B cell (primary cell): Measurements from ENCODE around the gene SPPL3. TPM values are rescaled to one million over a fixed set of nuclear protein-coding genes. Genes with fewer than 3 reads are reported as not detected.

Source experiments
- ATAC-seq: fragments of 200-7000 bp; cut with Tn5 transposase; one replicate; pipeline ENCODE4 v1.10.0; 2021; ENCODE audit warnings: low read depth, mild to moderate bottlenecking, moderate number of reproducible peaks, moderate library complexity
- CTCF ChIA-PET: fragments of 350-600 bp; sonication (Branson Sonifier 250); formaldehyde crosslinking; loops from one replicate; lab custom pipeline; 2021; ENCODE audit warnings: antibody characterized with exemption, inconsistent platforms; lab: Charles Lee
- POLR2A ChIA-PET: fragments of 350-600 bp; sonication (Branson Sonifier 250); formaldehyde crosslinking; loops from one replicate; lab custom pipeline; 2021; ENCODE audit warnings: antibody characterized with exemption; lab: Charles Lee
- DNase-seq: peaks from one replicate; pipeline ENCODE4 v3.0.0; 2013
- H2AFZ ChIP-seq: 2 replicates; pipeline ENCODE4 v1.6.1; 2012; ENCODE audit warnings: mild to moderate bottlenecking, low read depth, low read length; ENCODE audit not compliant: insufficient read depth, poor library complexity, severe bottlenecking
- H3K27ac ChIP-seq, 2 donors: 1 replicate in 1 of 2; 2 replicates in 1 of 2; pipeline ENCODE4 v1.5.1; 2012 to 2013; ENCODE audit warnings: low read length in 2 of 2, mild to moderate bottlenecking in 2 of 2, moderate library complexity in 1 of 2
- H3K27me3 ChIP-seq, 4 experiments: fragments of 200-600 bp in 1 of 4; sonication (generic) in 1 of 4; replicated peaks in 1 of 4; 1 replicate in 2 of 4; 2 replicates in 2 of 4; pipeline versions ENCODE4 v1.6.1 to v1.7.0; 2013 to 2016; ENCODE audit warnings: low read length in 3 of 4, mild to moderate bottlenecking in 2 of 4, mixed read lengths in 1 of 4, moderate library complexity in 1 of 4; ENCODE audit not compliant: insufficient read depth in 4 of 4, control insufficient read depth in 3 of 4; ENCODE audit errors: control extremely low read depth in 1 of 4
- H3K36me3 ChIP-seq, 2 experiments: replicated peaks in 1 of 2; 1 replicate in 1 of 2; 2 replicates in 1 of 2; pipeline versions ENCODE4 v1.6.1 to v1.7.1; 2013; ENCODE audit warnings: low read length in 1 of 2; ENCODE audit not compliant: insufficient read depth in 2 of 2, control insufficient read depth in 1 of 2; ENCODE audit errors: control extremely low read depth in 1 of 2, extremely low read depth in 1 of 2
- H3K4me1 ChIP-seq, 2 donors: fragments of 200-600 bp in 1 of 2; sonication (generic) in 1 of 2; 1 replicate in 1 of 2; 2 replicates in 1 of 2; pipeline versions ENCODE4 v1.5.1 to v1.6.1; 2013 to 2017; ENCODE audit warnings: low read length in 2 of 2; ENCODE audit not compliant: control insufficient read depth in 2 of 2, insufficient read depth in 2 of 2
- H3K4me2 ChIP-seq: replicated peaks from 2 replicates; pipeline ENCODE3; 2012; ENCODE audit warnings: mild to moderate bottlenecking, low read depth, low read length; ENCODE audit not compliant: poor library complexity, severe bottlenecking
- H3K4me3 ChIP-seq, 5 experiments: fragments of 200-600 bp in 1 of 5; sonication (generic) in 1 of 5; 1 replicate in 3 of 5; 2 replicates in 2 of 5; pipeline versions ENCODE4 v1.5.1 to v1.7.0; 2011 to 2016; ENCODE audit warnings: low read length in 4 of 5, mild to moderate bottlenecking in 4 of 5, low read depth in 2 of 5, control low read depth in 1 of 5, moderate library complexity in 1 of 5; ENCODE audit not compliant: insufficient read depth in 1 of 5; ENCODE audit errors: control extremely low read depth in 1 of 5, extremely low read depth in 1 of 5
- H3K79me2 ChIP-seq: fragments of 200-600 bp; sonication (generic); one replicate; pipeline ENCODE4 v1.6.0; 2016; ENCODE audit warnings: low read length; ENCODE audit not compliant: control insufficient read depth, insufficient read depth
- H3K9ac ChIP-seq: fragments of 200-600 bp; sonication (generic); 2 replicates; pipeline ENCODE4 v1.6.1; 2017; ENCODE audit warnings: mild to moderate bottlenecking, low read length, moderate library complexity
- H3K9me3 ChIP-seq, 3 donors: one replicate each; pipeline versions ENCODE4 v1.6.1 to v1.7.1; 2013; ENCODE audit warnings: low read length in 2 of 3; ENCODE audit not compliant: control insufficient read depth in 2 of 3, insufficient read depth in 1 of 3; ENCODE audit errors: control extremely low read depth in 1 of 3
- H4K20me1 ChIP-seq: 2 replicates; pipeline ENCODE4 v1.6.0; 2012; ENCODE audit warnings: mild to moderate bottlenecking, low read length; ENCODE audit not compliant: insufficient read depth, control insufficient read depth, poor library complexity, severe bottlenecking
- H3K27ac Mint-ChIP-seq: one replicate; pipeline ENCODE4 v1.8.0; 2021; ENCODE audit warnings: mixed read lengths
- H3K27me3 Mint-ChIP-seq: one replicate; pipeline ENCODE4 v1.8.0; 2021; ENCODE audit warnings: mixed read lengths
- H3K4me1 Mint-ChIP-seq: one replicate; pipeline ENCODE4 v1.8.0; 2021; ENCODE audit warnings: mixed read lengths
- H3K4me3 Mint-ChIP-seq: one replicate; pipeline ENCODE4 v1.8.0; 2021; ENCODE audit warnings: mixed read lengths
- H3K9me3 Mint-ChIP-seq: one replicate; pipeline ENCODE4 v1.8.0; 2022; ENCODE audit warnings: mixed read lengths; ENCODE audit not compliant: insufficient read depth
- EZH2 ChIP-seq: IDR thresholded peaks from 2 replicates; pipeline ENCODE4 v1.6.1; 2012; ENCODE audit warnings: borderline replicate concordance, low read depth, mild to moderate bottlenecking, moderate library complexity, low read length; ENCODE audit not compliant: insufficient read depth, poor library complexity, severe bottlenecking
- WGBS: methylation state at CpG from one replicate; pipeline ENCODE4 v1.1.5; 2013; ENCODE audit warnings: missing lambda C conversion rate; ENCODE audit not compliant: insufficient coverage; 5-methylcytosine and 5-hydroxymethylcytosine counted together
- intact Hi-C: fragments of 100-400 bp; cut with micrococcal nuclease; formaldehyde crosslinking; loops from one replicate; pipeline ENCODE4 v1.10.0; 2022
- polyA plus RNA-seq: library from polyadenylated mRNA; depleted of rRNA; stranded (reverse); fragments of >200 nt; gene quantifications from 2 replicates; pipeline ENCODE4 v1.2.3, GENCODE V29; 2012
- total RNA-seq, 2 donors: library from RNA; stranded (reverse); fragments of 120-200 nt in 1 of 2; gene quantifications; 1 replicate in 1 of 2; 2 replicates in 1 of 2; pipeline versions ENCODE4 v1.2.3 to v1.2.4, GENCODE V29; 2013 to 2022
- TF ChIP-seq, protein P1 (sequence below): fragments of 200-600 bp; IDR thresholded peaks from one replicate; pipeline ENCODE4 v1.8.0; 2022; ENCODE audit warnings: antibody characterized with exemption, mild to moderate bottlenecking

Gene SPPL3
- total and polyA plus RNA-seq, 2 donors (not counting 1 experiment from before 2014, with no cell fraction given) = 12.3 to 43.6 TPM

DNA sequence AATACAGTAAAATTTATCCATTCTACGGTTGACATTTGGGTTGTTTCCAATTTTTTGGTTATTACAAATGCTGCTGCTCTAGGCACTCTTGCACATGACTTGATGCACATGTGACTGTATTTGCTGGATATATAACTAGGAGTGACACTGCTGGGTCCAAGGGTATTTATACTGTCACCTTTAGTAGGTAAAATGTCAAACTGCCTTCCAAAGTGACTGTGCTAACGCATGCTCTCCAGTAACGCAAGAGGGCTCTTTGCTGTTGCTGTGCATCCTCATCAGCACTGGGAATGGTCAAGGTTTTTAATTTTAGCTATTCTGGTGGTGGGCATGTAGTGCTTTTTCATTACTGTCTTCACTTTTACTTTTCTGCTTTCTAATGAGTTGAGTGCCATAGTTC, 116.3 kb downstream of the SPPL3 start:
- intact Hi-C loops = loop anchor here (10.0 kb wide), 1 partner anchor 187 kb away; the partner anchor contains the start of gene HNF1A
- no peak for TF ChIP-seq EZH2
- no peak overlapping the region for H3K4me3 ChIP-seq
- H3K9me3 Mint-ChIP-seq = no peaks in the 10 kb centered on the region
- no peak overlapping the region for H3K27ac Mint-ChIP-seq
- WGBS = 100% methylated on average over 2 of the region's 3 CpGs
- no peak overlapping the region for H3K9ac ChIP-seq
- H3K27ac ChIP-seq = no peak overlapping the region
- H3K27me3 Mint-ChIP-seq = no peaks in the 10 kb centered on the region
- CTCF ChIA-PET = no interaction called here
- H3K36me3 ChIP-seq = peaks cover 1 to 28% of the 10 kb centered on the region in 2 experiments
- peaks cover 12% of the 10 kb centered on the region for H3K79me2 ChIP-seq
- POLR2A ChIA-PET = no interaction called here
- H4K20me1 ChIP-seq = peaks cover 4% of the 10 kb centered on the region
- ATAC-seq (no peak), DNase-seq (no peak)
- H3K4me3 Mint-ChIP-seq = no peak overlapping the region
- peaks cover 9% of the 10 kb centered on the region for H3K4me1 Mint-ChIP-seq
- H2AFZ ChIP-seq = no peak overlapping the region
- no peaks in the 10 kb centered on the region for H3K9me3 ChIP-seq
- no peak overlapping the region for H3K4me2 ChIP-seq
- no peaks in the 10 kb centered on the region for H3K27me3 ChIP-seq
- H3K4me1 ChIP-seq = no peaks in the 10 kb centered on the region

DNA sequence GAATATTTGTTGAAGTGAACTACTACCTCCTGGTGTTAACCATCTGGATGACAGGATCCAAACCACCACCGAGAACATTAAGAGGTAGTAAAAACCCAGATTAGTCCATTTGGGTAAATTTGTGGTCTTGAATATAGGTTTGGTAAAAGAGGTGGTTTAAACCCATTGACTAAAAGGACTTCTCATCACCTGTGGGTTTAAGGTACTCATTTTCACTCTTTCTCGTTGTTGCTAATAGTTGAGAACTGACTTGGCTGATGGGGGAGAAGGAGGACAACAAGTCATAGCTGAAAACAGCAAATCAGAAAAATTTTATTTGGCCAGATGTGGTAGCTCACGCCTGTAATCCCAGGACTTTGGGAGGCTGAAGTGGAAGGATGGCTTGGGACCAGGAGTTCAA, 119.4 kb downstream of the SPPL3 start:
- Histone ChIP-seq H3K4me3 (no peak overlapping the region), H3K9ac (no peak overlapping the region), H3K27ac (no peak overlapping the region), H3K36me3 (peaks cover 3 to 32% of the 10 kb centered on the region in 2 experiments), H3K4me2 (no peak overlapping the region), H3K9me3 (no peaks in the 10 kb centered on the region), H3K27me3 (no peaks in the 10 kb centered on the region), H3K4me1 (no peaks in the 10 kb centered on the region), H2AFZ (no peak overlapping the region), H3K79me2 (peaks cover 18% of the 10 kb centered on the region), H4K20me1 (no peaks in the 10 kb centered on the region)
- ATAC-seq (no peak), DNase-seq (no peak)
- H3K9me3 Mint-ChIP-seq = no peaks in the 10 kb centered on the region
- 83% methylated on average over 1 of the region's 3 CpGs for WGBS
- POLR2A ChIA-PET = no interaction called here
- TF ChIP-seq, protein P1, sequence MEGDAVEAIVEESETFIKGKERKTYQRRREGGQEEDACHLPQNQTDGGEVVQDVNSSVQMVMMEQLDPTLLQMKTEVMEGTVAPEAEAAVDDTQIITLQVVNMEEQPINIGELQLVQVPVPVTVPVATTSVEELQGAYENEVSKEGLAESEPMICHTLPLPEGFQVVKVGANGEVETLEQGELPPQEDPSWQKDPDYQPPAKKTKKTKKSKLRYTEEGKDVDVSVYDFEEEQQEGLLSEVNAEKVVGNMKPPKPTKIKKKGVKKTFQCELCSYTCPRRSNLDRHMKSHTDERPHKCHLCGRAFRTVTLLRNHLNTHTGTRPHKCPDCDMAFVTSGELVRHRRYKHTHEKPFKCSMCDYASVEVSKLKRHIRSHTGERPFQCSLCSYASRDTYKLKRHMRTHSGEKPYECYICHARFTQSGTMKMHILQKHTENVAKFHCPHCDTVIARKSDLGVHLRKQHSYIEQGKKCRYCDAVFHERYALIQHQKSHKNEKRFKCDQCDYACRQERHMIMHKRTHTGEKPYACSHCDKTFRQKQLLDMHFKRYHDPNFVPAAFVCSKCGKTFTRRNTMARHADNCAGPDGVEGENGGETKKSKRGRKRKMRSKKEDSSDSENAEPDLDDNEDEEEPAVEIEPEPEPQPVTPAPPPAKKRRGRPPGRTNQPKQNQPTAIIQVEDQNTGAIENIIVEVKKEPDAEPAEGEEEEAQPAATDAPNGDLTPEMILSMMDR = no peak
- TF ChIP-seq EZH2 = no peak
- H3K4me1 Mint-ChIP-seq = peaks cover 5% of the 10 kb centered on the region
- H3K27ac Mint-ChIP-seq = no peak overlapping the region
- intact Hi-C loops = loop anchor here (10.0 kb wide), 1 partner anchor 190 kb away; the partner anchor contains the start of gene HNF1A
- CTCF ChIA-PET = interaction anchor here (0.6 kb wide), 1 partner anchor 16 kb away, joined by 3 read pairs; no protein-coding TSS in a partner anchor
- H3K27me3 Mint-ChIP-seq = no peaks in the 10 kb centered on the region
- H3K4me3 Mint-ChIP-seq = no peak overlapping the region
